Measurements from ENCODE around the gene FGB. TPM values are rescaled to one million over a fixed set of nuclear protein-coding genes. Genes with fewer than 3 reads are reported as not detected.

FGB gene
- total and polyA plus RNA-seq, 2 of the 13 experiments (the other 11 are each of a cell fraction or from before 2014, with no cell fraction given), result 226 to 784 TPM

- no TSS peak for BruUV-seq (replicated peaks)
- Histone ChIP-seq H3K9me3 (ENCODE audit: low read length) (no peaks in the 10 kb centered on the region), H3K9ac (ENCODE audit: insufficient read depth, low read depth, low read length) (no peak overlapping the region), H3K79me2 (ENCODE audit: insufficient read depth, low read length) (peaks cover 26% of the 10 kb centered on the region), H3K4me3 (replicated peaks in 1 of 3; ENCODE audit: insufficient read depth in 1 of 3, low read depth in 2 of 3, low read length in 3 of 3) (no peak overlapping the region), H3K4me1 (ENCODE audit: insufficient read depth, low read length) (peaks cover 72% of the 10 kb centered on the region), H3K27ac (ENCODE audit: extremely low read length, insufficient read depth, low read length) (peak overlapping the region; percentile 33), H3K4me2 (ENCODE audit: low read depth, low read length) (peak overlapping the region; percentile 90), H4K20me1 (ENCODE audit: insufficient read depth, low read length) (no peaks in the 10 kb centered on the region), H2AFZ (ENCODE audit: low read length) (no peak overlapping the region), H3K36me3 (replicated peaks in 1 of 2; ENCODE audit: control insufficient read depth in 1 of 2, insufficient read depth in 2 of 2, low read length in 2 of 2) (peaks cover 3 to 26% of the 10 kb centered on the region in 2 experiments), H3K27me3 (ENCODE audit: control insufficient read depth in 1 of 2, insufficient read depth in 2 of 2, low read length in 2 of 2) (no peaks in the 10 kb centered on the region)
- no peak for FAIRE-seq
- in situ Hi-C loops (cut with HindIII; ENCODE audit: extremely low pct_ligation_motif_present, low pct_unique_long_range_greater_than_20kb) (no loop called here), intact Hi-C loops (cut with micrococcal nuclease; ENCODE audit: unreplicated experiment) (no loop called here)
- 96% methylated on average over 13 of the region's 13 CpGs for WGBS (ENCODE audit: low lambda C conversion rate)
- no peak for ATAC-seq
- POLR2A ChIA-PET, result interaction anchor here (1.4 to 16.0 kb wide), 8 partner anchors 9 to 32 kb away, joined by 4 to 468 read pairs (median 22); partner anchors contain the start of gene FGG
- no peak for DNase-seq (ENCODE audit: low spot score)
- CTCF ChIA-PET (ENCODE audit: low intra/inter-chr PET ratio, low total read pairs), result no interaction called here
- no peak for TF ChIP-seq ZNF343 (CRISPR knock-in tag; IDR thresholded peaks at IDR 0.05)
- peak; percentile 40; the same call in 1 of the 2 replicates for TF ChIP-seq AFF4 (CRISPR knock-in tag; IDR thresholded peaks at IDR 0.05)
- no peak for TF ChIP-seq HHEX (CRISPR knock-in tag; IDR thresholded peaks at IDR 0.05)
- TF ChIP-seq POLR2AphosphoS5 (IDR thresholded peaks at IDR 0.05; ENCODE audit: low read depth, low read length), result peak; percentile 54
- TF ChIP-seq ZNF205 (CRISPR knock-in tag; IDR thresholded peaks at IDR 0.05), result no peak
- 0 out of 2 replicates have a peak, but pooled peaks have one; percentile 6 for TF ChIP-seq FLYWCH1 (CRISPR knock-in tag; IDR thresholded peaks at IDR 0.05)
- TF ChIP-seq MXI1 (IDR thresholded peaks at IDR 0.05; ENCODE audit: borderline replicate concordance, low read depth, low read length), result no peak
- TF ChIP-seq ATF1 (CRISPR knock-in tag; IDR thresholded peaks at IDR 0.05), result no peak
- TF ChIP-seq ZNF24 (IDR thresholded peaks at IDR 0.05), result no peak
- peak; percentile 41; the same call in 1 of the 2 replicates for TF ChIP-seq REPIN1 (CRISPR knock-in tag; IDR thresholded peaks at IDR 0.05; ENCODE audit: borderline replicate concordance, low read depth)
- no peak for TF ChIP-seq DR1 (CRISPR knock-in tag; IDR thresholded peaks at IDR 0.05)
- no peak for TF ChIP-seq E2F1 (CRISPR knock-in tag; IDR thresholded peaks at IDR 0.05)
- TF ChIP-seq BORCS8-MEF2B (CRISPR knock-in tag; IDR thresholded peaks at IDR 0.05), result 0 out of 2 replicates have a peak, but pooled peaks have one; percentile 26
- TF ChIP-seq KDM1A (CRISPR knock-in tag; IDR thresholded peaks at IDR 0.05), result no peak
- no peak for TF ChIP-seq ZNF362 (CRISPR knock-in tag; IDR thresholded peaks at IDR 0.05; ENCODE audit: borderline replicate concordance)
Measured at GRCh38 chr4:154586296-154587033, 23.7 kb downstream of the FGB start.
